22Rv1 (cell line): ENCODE measurements around the gene CLTA.

Experiments used
- CTCF ChIP-seq: fragments of 450-650 bp; IDR thresholded peaks from 2 replicates; pipeline ENCODE4 v1.5.1; 2017; ENCODE audit warnings: mild to moderate bottlenecking
- ZFX ChIP-seq: fragments of 450-650 bp; IDR thresholded peaks from 2 replicates; pipeline ENCODE4 v1.6.1; 2017; ENCODE audit warnings: antibody characterized with exemption, borderline replicate concordance

- TF ChIP-seq CTCF (no peak), ZFX (no peak)
Measured at GRCh38 chr9:36173861-36174260, 16.9 kb upstream of the CLTA start.
